Coronary artery (tissue), 2 donors: ENCODE results near the gene OSBPL8.

Experiments
- DNase-seq: peaks from one replicate; pipeline ENCODE4 v3.0.0-alpha.2; 2017; ENCODE audit warnings: low spot score
- H3K27ac ChIP-seq, 2 donors: fragments of 200-600 bp; sonication (generic); one replicate each; pipeline ENCODE4 v1.5.1; 2016 to 2019
- H3K4me3 ChIP-seq: fragments of 200-600 bp; sonication (generic); 2 replicates; pipeline ENCODE4 v1.5.1; 2016; ENCODE audit warnings: mild to moderate bottlenecking, moderate library complexity
- CTCF ChIP-seq: fragments of 200-600 bp; sonication (generic); IDR thresholded peaks from one replicate; pipeline ENCODE4 v1.5.1; 2019; ENCODE audit warnings: antibody characterized with exemption

OSBPL8 gene

GRCh38 chr12:76313299-76313698 is 246.3 kb downstream of the OSBPL8 start:
- TF ChIP-seq CTCF, result no peak
- no peak overlapping the region for H3K27ac ChIP-seq
- DNase-seq, result no peak

GRCh38 chr12:76312315-76312714 is 247.3 kb downstream of the OSBPL8 start:
- DNase-seq, result no peak
- Histone ChIP-seq H3K4me3 (no peak overlapping the region), H3K27ac (no peak overlapping the region)
- TF ChIP-seq CTCF, result no peak

More at GRCh38 chr12:76313299-76313698, 246.3 kb downstream of the OSBPL8 start:
- no peak overlapping the region for H3K4me3 ChIP-seq

GRCh38 chr12:76311796-76312195 is 247.8 kb downstream of the OSBPL8 start:
- no peak for TF ChIP-seq CTCF
- H3K27ac ChIP-seq, result no peak overlapping the region
- no peak for DNase-seq

GRCh38 chr12:76310110-76310509 is 249.5 kb downstream of the OSBPL8 start:
- TF ChIP-seq CTCF, result no peak
- no peak overlapping the region for H3K4me3 ChIP-seq
- no peak for DNase-seq
- H3K27ac ChIP-seq, result no peak overlapping the region

More at GRCh38 chr12:76311796-76312195, 247.8 kb downstream of the OSBPL8 start:
- no peak overlapping the region for H3K4me3 ChIP-seq

- H3K4me3 ChIP-seq, result no peak overlapping the region
- no peak overlapping the region for H3K27ac ChIP-seq
- DNase-seq, result no peak
- TF ChIP-seq CTCF, result no peak
Observed at GRCh38 chr12:76308866-76309265, 250.7 kb downstream of the OSBPL8 start.

GRCh38 chr12:76307083-76307482 is 252.5 kb downstream of the OSBPL8 start:
- no peak overlapping the region for H3K27ac ChIP-seq
- no peak for TF ChIP-seq CTCF
- no peak overlapping the region for H3K4me3 ChIP-seq
- DNase-seq, result no peak

GRCh38 chr12:76303989-76304460 is 255.5 kb downstream of the OSBPL8 start:
- Histone ChIP-seq H3K27ac (no peak overlapping the region), H3K4me3 (no peak overlapping the region)
- no peak for DNase-seq
- no peak for TF ChIP-seq CTCF
